NCI-H2107 (cell line): Measurements from ENCODE around the gene EIF2A.
"Not testable (repeated sequence)": the region's sequence is repeated elsewhere in the genome, so short reads cannot be mapped to it uniquely, and the experiment has no call there.

Experiments used
- DNase-seq: peaks from one replicate; lab custom pipeline; 2025; lab: John Stamatoyannopoulos, UW

EIF2A gene

DNA sequence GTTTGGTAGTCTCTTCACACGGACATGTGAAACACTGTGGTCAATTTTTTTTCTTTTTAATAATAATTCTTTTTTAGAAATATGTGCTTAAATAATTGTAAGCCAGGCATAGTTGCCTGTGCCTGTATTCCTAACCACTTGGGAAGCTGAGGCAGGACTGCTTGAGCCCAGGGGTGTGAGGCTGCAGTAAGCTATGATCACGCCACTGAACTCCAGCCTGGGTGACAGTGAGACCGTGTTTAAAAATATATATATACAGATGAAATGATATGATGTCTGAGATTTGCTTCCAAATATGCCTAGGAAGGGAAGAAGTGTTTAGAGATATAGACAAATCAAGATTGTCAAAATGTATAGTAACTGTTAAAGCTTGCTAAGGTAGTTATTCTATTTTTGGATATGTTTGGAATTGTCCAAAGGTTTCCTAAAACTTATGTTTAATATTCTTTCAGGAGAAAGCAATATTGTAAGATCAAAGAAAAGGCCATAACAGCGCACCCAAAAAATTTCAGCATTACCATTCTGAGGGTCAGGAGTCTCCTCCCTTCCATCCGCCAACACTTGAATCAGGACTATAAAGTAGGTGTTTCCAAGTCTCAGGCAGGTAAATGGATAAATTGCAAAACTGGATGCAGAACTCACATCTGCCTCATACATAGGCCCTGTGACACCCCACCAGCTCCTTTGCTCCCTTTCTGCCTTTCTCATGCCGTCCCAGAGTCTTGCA is 56.0 kb downstream of the EIF2A start:
- DNase-seq, result no peak

DNA sequence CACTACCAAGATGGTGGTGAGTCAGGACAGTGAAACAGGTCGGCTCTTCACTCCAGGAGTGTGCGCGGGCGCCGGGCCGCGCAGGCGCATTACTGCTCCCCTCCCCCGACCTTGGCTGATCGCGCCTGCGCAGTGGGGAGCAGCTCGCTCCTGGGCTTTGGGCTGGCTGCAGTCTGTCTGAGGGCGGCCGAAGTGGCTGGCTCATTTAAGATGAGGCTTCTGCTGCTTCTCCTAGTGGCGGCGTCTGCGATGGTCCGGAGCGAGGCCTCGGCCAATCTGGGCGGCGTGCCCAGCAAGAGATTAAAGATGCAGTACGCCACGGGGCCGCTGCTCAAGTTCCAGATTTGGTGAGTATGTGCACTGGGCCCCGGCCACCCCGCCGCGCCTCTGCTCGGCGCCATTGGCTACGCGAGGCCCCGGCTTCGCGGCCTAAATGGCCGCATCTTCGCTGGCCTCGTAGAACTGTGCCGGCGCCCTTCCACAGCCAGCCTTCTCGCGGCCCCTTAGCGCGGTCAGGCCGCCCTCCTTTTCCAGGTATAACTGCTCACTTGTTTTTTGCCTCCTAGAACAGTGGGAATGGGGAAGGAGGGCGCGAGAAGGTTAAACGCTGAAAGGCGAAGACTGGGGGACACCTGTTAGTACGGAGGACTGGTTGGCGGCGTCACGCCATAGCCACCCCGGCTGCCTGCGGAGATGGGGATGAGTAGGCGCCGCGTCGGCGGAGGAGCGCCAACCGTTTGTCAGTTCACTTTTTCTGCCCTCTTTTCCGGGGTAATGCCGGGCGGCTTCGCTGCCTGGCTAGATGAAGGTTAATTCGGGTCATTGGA is 56.8 kb downstream of the EIF2A start, which contains the start of gene SELENOT:
Gene SELENOT (plus strand): TSS at position 169 of the 827 bp plus-strand sequence. CDS start 42 bp downstream, at position 211.
- DNase-seq, result peak; percentile 94

DNA sequence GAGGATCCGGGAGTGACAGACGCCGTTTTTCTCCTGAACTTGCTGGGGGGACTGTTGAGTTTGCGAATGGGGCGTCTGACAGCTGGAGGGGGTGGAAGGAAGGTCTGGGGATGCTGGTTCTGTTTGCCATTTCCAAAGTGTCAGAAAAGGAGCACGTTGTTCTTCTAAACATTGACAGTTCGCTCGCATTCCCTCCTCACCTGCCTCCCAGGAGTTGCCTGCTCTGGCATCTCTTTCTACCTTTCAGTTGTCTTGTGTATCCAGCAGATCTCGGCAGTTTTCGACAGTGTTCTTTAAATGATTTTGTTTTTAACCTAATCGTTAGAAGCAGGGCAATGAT is 57.4 kb downstream of the EIF2A start:
- no peak for DNase-seq

DNA sequence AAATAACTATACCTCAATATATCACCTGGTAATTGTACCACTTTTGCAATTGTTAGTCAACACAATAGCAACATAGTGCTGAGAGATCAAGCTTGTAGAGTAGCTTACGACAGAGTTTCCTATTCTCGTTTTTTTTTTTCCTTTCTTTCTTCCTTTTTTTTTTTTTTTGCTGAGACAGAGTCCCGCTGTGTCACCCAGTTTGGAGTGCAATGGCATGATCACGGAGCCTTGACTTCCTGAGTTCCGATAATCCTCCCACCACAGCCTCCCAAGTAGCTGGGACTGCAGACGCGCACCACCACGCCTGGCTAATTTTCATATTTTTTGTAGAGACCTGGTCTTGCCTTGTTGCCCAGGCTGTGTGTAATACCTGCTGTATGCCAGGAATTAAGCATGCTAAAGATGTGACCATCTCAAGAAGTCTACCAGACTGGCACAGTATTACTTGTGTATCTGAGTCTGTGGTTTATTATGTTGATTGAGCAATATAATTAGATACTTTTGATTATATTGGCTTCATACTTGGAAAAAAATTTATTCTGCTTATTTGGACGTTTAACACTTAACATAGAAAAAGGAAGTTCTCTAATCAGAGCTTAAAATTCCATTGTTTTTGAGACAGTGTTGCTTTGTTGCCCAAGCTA is 59.5 kb downstream of the EIF2A start:
- no peak for DNase-seq

DNA sequence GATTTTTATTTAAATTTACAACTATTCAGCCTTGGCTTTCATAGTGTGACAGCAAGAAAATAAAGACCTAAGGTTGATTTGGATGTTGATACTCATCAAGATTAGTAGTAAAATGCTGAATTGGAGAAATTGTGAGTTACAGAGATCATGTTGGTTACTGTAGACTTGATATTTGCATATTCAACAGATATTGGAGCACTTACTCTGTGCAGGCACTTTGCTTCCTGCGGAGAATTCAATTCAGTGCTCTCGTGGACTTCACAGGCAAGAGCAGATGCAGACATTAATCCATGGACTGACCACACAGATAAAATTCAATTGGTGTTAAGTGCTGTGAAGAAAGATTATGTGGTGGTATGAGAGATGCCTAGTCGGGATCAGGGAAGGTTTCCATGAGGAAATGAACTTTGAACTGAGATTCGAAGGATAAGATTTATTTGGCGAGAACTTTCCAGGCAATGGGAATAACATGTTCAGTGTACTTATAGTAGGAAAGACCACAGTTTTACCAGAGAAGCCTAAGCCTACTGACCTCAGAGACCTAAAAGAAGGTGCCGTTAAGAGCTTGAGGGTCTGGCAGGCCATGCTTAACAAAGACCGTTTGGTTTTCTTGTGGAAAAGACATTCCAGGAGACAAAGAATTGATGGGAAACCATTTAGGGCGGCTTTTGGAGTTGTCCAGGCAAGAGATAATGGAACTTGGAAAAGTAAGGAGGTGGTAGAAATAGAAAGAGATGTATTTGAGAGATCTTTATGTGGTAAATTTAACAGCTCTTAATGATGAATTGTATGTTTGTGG is 60.9 kb downstream of the EIF2A start:
- no peak for DNase-seq

DNA sequence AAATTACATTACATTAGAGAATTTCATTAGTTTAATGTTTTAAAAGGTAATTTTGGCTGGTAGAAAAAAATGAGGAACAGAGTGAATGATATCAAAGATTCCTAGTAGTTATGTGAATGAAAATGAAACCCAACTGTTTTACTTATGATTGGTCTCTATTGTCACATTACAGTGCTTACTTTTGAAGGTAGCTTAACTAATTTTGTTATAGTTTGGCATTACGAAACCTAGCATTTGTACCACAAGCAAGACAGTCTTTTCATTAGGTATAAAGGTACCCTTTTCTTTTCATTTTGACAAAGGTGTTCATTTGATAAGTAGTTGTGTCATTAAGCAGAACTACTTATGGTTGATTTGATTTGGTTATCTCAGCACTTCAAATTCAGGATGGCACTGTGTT is 63.4 kb downstream of the EIF2A start:
- no peak for DNase-seq

DNA sequence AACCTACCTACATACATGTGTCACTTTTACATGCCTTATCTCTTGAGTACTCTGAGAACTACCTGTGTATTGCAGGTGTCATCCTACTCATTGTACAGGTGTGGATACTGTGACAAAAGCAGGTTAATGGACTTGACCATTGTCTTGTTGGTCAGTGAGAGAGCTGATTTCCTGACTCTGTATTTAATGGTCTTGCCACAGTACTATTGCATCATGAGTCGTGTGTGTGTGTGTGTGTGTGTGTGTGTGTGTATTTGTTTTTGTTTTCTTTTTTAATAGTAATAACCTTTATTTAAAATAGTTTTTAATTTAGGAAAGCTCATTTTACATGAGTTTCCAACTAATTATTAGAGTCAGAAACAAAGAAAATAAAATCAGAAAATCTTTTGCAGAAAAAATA is 64.2 kb downstream of the EIF2A start:
- no peak for DNase-seq

DNA sequence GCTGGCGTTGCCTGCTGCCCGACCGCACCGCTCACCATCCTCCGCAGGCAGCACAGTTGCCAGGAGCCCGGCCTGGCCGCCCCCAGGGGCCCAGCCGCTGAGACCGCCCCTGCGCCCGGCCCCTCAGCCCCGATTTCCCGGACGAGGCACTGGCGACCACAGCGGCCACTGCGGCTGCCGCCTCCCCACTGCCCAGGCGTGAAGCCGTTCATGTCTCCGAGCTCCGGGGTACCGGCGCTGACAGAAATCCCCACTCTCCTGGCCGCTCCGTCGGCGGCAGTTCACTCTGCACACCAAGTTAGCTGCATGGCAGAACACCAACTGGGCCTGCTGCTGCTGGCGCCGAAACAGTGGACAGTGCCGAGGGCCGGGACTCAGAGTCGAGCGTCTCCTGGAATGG is 65.1 kb downstream of the EIF2A start:
- DNase-seq, result no peak

DNA sequence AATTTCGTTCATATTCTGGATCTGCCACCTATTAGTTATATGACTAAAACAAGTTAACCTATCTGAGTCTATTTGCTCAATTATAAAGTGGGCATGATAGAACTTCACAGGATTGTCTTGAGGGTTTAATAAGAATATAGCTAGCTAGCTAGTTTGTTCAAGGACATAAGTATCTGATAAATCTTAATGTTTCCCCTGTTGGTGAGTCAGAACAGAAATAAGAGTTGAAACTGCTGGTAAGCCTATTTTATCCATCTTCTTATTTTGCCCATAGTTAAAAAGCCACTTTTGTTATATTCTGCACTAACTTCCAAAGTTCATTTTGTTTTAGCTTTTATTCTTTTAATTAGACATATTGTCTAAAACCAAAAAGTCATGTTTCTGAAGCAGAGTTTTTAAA is 65.9 kb downstream of the EIF2A start:
- no peak for DNase-seq

DNA sequence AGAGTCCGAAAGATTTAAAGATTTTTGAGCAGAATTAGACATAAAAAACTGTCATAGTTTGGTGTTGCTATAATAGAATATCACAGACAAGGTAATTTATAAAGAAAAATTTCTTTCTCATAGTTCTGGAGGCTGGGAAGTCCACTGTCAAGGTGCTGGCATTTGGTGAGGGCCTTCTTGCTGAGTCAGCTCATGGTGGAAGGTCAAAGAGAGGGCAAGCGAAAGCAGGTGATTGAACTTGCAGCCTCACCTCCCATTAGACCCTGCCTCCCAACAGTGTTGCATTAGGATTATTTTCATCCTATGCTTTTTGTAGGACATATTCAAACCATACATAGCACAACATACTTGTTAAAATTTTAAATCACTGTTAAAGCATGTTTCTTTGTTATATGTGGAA is 66.4 kb downstream of the EIF2A start:
- no peak for DNase-seq

DNA sequence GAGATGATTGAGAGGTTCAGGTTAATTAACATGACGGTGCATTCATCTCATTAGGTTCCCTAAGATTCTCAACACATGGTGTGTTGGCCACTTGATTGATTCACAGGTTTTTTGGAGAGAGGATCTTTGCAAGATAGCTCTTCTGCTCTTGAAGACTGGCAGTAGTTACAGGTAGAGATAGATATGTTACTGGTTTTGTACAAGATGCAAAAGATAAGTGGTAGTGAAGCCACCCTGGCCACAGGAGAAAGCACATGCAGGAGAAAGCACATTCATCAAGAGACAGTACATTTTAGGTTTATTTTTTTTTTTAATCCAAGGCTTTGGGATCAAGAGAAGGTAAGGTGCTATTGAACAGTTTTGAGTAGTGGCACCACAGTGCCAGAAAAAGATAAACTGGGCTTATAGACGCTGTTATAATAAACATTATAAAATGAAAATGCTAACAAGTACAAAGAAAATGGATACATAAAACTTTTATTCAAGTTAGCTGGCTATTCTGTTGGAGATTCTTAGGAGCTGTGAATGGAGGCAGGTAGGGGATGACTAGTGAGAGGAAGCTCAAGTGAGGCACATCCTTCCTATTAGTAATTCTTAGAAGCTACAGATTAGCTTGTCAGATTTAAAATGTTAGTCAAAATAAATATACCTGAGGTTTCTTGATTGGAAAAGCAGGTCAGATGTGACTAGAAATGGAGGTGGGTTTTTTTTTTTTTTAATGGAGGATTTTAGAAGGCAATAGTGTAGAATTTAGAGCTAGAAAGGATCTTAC is 67.3 kb downstream of the EIF2A start:
- no peak for DNase-seq

DNA sequence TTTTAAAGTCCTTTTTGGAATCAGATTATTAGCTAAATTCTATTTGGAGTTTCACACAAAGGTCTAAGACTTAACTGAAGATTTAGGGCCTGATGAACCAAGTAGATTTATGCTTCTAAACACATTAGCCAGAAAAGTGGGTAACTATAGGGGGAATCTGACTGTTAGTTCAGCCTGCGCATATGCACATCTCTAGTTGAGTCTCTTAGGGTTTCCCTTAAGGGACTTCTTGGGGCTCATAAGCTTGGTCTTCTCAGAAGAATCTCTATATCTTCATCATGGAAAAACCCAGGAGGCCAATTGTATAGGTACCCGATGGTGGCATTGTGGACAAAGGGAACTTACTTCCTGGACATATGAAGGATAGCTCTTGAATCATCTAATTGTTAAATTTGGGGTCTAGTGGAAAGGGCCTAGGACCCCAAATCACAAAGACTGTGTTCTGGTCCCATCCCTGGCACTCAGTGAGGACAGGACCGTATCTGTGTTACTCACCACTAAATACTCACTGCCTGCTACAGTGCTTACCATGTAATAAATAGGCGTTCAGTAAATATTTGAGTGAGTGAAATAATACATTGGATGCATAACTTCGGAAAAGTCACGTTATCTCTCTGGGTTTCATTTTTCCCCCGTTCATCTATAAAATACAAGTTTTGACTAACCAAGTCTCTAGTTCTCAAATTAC is 73.6 kb downstream of the EIF2A start:
- no peak for DNase-seq

DNA sequence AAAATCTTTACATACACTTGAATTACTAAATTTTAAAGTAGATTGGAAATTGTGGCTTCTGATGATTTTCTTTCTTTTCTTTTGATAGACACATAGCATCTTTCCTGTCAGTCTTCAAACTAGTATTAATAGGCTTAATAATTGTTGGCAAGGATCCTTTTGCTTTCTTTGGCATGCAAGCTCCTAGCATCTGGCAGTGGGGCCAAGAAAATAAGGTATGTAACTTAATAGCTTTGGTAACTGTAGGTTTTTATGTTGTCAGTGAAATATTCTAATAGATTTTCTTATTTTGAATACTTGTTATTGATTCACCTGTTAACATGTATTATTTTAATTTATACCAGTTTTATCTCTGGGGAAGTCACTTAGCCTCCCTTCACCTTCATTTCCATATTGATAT is 76.4 kb downstream of the EIF2A start:
- DNase-seq, result not testable (repeated sequence)

DNA sequence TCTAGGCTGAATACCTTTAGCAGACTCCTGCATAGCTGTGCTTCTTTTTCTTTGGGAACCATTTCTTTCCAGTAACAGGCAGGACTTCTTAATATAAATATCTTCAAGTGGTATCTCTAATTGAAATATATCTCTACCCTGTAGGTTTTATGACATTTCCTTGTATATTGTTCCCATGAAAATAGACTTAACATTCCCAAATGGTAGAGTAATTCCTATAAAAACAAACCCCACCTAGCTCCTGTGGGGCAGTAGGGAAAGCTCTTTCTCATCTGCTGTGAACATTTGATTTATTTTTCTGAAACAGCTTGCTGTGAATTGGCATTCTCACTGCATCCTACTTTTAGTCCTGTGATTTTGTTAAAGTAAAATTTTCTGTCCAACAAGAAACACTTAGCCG is 77.4 kb downstream of the EIF2A start:
- no peak for DNase-seq

DNA sequence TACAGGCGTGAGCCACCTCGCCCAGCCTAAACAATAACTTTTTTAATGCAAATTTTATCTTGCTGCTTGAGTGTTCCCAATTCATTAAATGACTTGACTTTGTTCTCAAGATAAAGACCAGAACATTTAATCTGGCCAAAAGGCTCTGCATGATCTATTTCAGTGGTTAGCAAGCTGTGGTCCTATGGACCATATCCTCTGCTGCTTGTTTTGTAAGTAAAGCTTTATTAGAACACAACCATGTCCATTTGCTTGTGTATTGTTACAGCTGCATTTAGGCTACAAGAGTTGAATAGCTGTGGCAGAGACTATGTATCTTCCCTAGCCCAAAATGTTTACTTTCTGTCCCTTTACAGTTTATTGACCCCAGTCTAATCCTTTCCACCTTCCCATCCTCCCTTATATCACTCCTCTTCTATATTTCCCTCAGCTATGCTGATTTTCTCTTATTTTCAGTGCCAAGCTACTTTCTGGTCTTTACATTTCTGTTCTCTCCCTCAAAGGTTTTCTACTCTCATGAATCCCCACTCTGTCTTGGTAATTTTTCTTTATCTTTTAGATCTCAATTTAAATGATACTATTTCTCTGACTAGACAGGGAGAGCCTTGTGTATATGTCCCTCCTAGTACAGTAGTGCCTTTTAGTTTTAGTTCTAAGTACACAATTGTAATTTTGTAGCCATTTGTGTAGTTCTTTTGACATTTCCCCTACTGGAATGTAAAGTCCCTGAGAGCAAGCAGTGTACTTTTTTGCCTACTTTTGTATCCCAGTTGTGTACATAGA is 79.8 kb downstream of the EIF2A start:
- no peak for DNase-seq

DNA sequence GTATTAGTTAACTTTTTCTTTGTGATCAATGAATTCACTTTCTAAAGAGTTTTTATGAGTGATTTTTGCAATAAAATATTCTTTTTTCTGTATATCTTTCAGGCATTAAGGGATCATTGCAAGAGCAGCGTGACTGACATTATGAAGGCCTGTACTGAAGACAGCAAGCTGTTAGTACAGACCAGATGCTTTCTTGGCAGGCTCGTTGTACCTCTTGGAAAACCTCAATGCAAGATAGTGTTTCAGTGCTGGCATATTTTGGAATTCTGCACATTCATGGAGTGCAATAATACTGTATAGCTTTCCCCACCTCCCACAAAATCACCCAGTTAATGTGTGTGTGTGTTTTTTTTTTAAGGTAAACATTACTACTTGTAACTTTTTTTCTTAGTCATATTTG is 81.0 kb downstream of the EIF2A start:
- DNase-seq, result no peak

DNA sequence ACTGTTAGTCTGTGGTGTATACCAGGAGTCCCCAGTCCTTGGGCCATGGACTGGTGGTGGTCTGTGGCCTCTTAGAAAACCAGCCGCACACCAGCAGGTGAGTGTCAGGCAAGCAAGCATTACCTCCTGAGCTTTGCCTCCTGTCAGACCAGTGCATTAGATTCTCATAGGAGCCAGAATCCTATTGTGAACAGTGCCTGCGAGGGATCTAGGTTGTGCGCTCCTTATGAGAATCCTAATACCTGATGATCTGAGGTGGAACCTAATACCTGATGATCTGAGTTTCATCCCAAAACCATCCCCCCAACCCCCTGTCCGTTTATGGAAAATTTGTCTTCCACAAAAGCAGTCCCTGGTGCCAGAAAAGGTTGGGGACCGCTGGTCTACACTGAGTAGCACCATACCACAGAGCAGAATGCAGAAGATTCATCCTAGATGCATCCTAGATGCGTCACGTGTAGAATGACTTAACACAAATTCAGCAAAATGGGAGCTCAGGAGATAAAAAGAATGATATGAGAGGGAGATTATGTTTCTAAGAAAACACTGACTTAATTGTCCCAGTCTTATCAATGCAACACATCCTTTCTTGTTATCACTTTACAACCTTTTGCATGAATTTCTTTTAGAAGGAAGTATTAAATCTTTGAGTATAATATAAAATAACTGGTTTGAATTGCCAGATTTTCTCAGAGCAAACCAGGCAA is 85.1 kb downstream of the EIF2A start:
- DNase-seq, result no peak

DNA sequence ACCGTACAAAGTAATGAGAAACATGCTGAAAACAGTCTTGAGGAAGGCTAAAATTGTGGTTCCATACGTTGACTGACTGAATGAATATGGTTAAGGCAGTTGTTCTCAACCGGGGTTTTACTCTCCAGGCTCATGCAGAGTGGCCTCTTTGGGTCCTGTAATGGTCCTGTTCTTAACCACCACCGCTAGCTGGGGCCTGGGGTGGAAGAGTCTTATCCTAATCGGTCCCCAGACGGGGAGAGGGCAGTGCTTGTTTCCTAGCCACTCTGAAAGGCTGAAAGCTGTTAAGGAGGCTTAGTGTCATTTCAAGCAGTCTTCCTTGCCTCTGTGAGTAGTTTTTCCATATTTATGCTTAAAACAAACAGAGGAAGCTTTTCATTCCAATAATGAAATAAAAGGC is 88.5 kb downstream of the EIF2A start:
- no peak for DNase-seq

DNA sequence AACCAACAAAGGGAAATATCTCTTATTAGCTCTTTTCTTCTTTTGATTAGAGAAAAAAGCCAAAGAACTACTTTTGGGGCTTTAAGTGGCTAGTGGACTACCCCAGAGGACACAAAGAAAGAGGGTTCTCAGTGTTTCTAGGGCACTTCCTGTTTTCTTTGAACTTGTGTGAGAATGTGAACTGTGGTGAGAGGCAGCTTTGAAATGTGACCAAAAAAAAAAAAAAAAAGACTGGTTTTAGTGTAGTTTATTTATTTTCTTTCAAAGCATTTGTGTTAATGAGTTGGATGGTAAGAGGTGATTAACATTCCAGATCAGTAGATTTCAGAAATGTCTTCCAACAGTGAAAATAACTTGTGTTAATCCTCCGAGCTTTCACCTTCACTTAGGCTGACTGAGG is 88.9 kb downstream of the EIF2A start:
- no peak for DNase-seq
